GM19193 (cell line): ENCODE results near the gene ZBTB7C.

Experiments used
- POLR2A ChIP-seq: IDR thresholded peaks from 4 replicates; pipeline ENCODE4 v1.6.1; 2011; ENCODE audit not compliant: insufficient read depth, insufficient read length; ENCODE audit errors: extremely low read depth

ZBTB7C gene

GRCh38 chr18:48203961-48204666 lies 205.1 kb downstream of the ZBTB7C start:
- no peak for TF ChIP-seq POLR2A

- TF ChIP-seq POLR2A: no peak
Observed at GRCh38 chr18:48203288-48203945, 205.8 kb downstream of the ZBTB7C start.

GRCh38 chr18:48202350-48203260 lies 206.6 kb downstream of the ZBTB7C start:
- no peak for TF ChIP-seq POLR2A

GRCh38 chr18:48202006-48202348 lies 207.2 kb downstream of the ZBTB7C start:
- TF ChIP-seq POLR2A: no peak

- TF ChIP-seq POLR2A: no peak
Observed at GRCh38 chr18:48201337-48202005, 207.7 kb downstream of the ZBTB7C start.

- TF ChIP-seq POLR2A: no peak
Observed at GRCh38 chr18:48200631-48201336, 208.4 kb downstream of the ZBTB7C start.

- TF ChIP-seq POLR2A: no peak
Observed at GRCh38 chr18:48199399-48199798, 209.8 kb downstream of the ZBTB7C start.

- no peak for TF ChIP-seq POLR2A
Observed at GRCh38 chr18:48197819-48198218, 211.4 kb downstream of the ZBTB7C start.

- no peak for TF ChIP-seq POLR2A
Observed at GRCh38 chr18:48195787-48196186, 213.4 kb downstream of the ZBTB7C start.

- TF ChIP-seq POLR2A: no peak
Observed at GRCh38 chr18:48194591-48195181, 214.5 kb downstream of the ZBTB7C start.

- no peak for TF ChIP-seq POLR2A
Observed at GRCh38 chr18:48193521-48194492, 215.4 kb downstream of the ZBTB7C start.

GRCh38 chr18:48192542-48192941 lies 216.6 kb downstream of the ZBTB7C start:
- no peak for TF ChIP-seq POLR2A

GRCh38 chr18:48191494-48191893 lies 217.7 kb downstream of the ZBTB7C start:
- no peak for TF ChIP-seq POLR2A

GRCh38 chr18:48190994-48191393 lies 218.2 kb downstream of the ZBTB7C start:
- no peak for TF ChIP-seq POLR2A

GRCh38 chr18:48188609-48189008 lies 220.6 kb downstream of the ZBTB7C start:
- TF ChIP-seq POLR2A: no peak
